ENCODE measurements around the gene ZNHIT3. TPM values are rescaled to one million over a fixed set of nuclear protein-coding genes. Genes with fewer than 3 reads are reported as not detected.

The ZNHIT3 gene
- total and polyA plus RNA-seq, 2 of the 13 experiments (the other 11 are each of a cell fraction or from before 2014, with no cell fraction given) = 66.6 to 77.4 TPM

GRCh38 chr17:36482611-36483504 is 3.6 kb upstream of the ZNHIT3 start (continued):
- TF ChIP-seq ZNF468 (CRISPR knock-in tag; IDR thresholded peaks at IDR 0.05) = no peak
- TF ChIP-seq ZNF143 (CRISPR knock-in tag; IDR thresholded peaks at IDR 0.05) = peak; percentile 50; the same call in 1 of the 2 replicates
- no peak for TF ChIP-seq ZNF672 (CRISPR knock-in tag; IDR thresholded peaks at IDR 0.05)
- TF ChIP-seq RXRB (CRISPR knock-in tag; IDR thresholded peaks at IDR 0.05; ENCODE audit: borderline replicate concordance) = 0 out of 2 replicates have a peak, but pooled peaks have one; percentile 11
- TF ChIP-seq MTA1 (CRISPR knock-in tag; IDR thresholded peaks at IDR 0.05; ENCODE audit: borderline replicate concordance) = peak; percentile 66; the same call in 1 of the 2 replicates
- no peak for TF ChIP-seq ZBTB34 (CRISPR knock-in tag; IDR thresholded peaks at IDR 0.05)
- no peak for TF ChIP-seq ZMYM2 (CRISPR knock-in tag; IDR thresholded peaks at IDR 0.05)
- no peak for TF ChIP-seq SIX1 (CRISPR knock-in tag; IDR thresholded peaks at IDR 0.05; ENCODE audit: borderline replicate concordance)
- TF ChIP-seq ZNF205 (CRISPR knock-in tag; IDR thresholded peaks at IDR 0.05) = peak; percentile 81
- TF ChIP-seq KDM2A (CRISPR knock-in tag; IDR thresholded peaks at IDR 0.05; ENCODE audit: borderline replicate concordance, low read depth) = peak; percentile 68; the same call in 1 of the 2 replicates
- peak; percentile 20 for TF ChIP-seq PTBP1 (IDR thresholded peaks at IDR 0.05; ENCODE audit: low read depth, low read length, poor library complexity, severe bottlenecking)
- no peak for TF ChIP-seq PLRG1 (conservative IDR thresholded peaks at IDR 0.05)
- peak; percentile 96 for TF ChIP-seq BORCS8-MEF2B (CRISPR knock-in tag; IDR thresholded peaks at IDR 0.05)
- TF ChIP-seq ZNF704 (CRISPR knock-in tag; IDR thresholded peaks at IDR 0.05; ENCODE audit: borderline replicate concordance) = peak; percentile 82
- TF ChIP-seq DZIP1 (CRISPR knock-in tag; IDR thresholded peaks at IDR 0.05) = peak; percentile 97
- TF ChIP-seq ZNF781 (CRISPR knock-in tag; IDR thresholded peaks at IDR 0.05; ENCODE audit: borderline replicate concordance, not compliant biosample characterization) = no peak
- TF ChIP-seq RBM39 (IDR thresholded peaks at IDR 0.05; ENCODE audit: low read depth, low read length, poor library complexity, severe bottlenecking) = peak; percentile 19
